ENCODE data around the gene HLCS.
"Not testable (repeated sequence)": the region's sequence is repeated elsewhere in the genome, so short reads cannot be mapped to it uniquely, and the experiment has no call there.

Gene HLCS

GRCh38 chr21:36845790-36846189 lies 120.7 kb downstream of the HLCS start:
- no peak for DNase-seq

GRCh38 chr21:36845070-36845469 lies 121.4 kb downstream of the HLCS start:
- no peak for DNase-seq

GRCh38 chr21:36841866-36842265 lies 124.6 kb downstream of the HLCS start:
- DNase-seq: no peak

GRCh38 chr21:36839735-36840134 lies 126.7 kb downstream of the HLCS start:
- DNase-seq: no peak

GRCh38 chr21:36839123-36839522 lies 127.3 kb downstream of the HLCS start:
- DNase-seq: no peak

- DNase-seq: no peak
Measured at GRCh38 chr21:36835383-36835795, 131.1 kb downstream of the HLCS start.

- DNase-seq: no peak
Measured at GRCh38 chr21:36834192-36834591, 132.3 kb downstream of the HLCS start.

- DNase-seq: no peak
Measured at GRCh38 chr21:36830100-36830499, 136.4 kb downstream of the HLCS start.

GRCh38 chr21:36828891-36829515 lies 137.5 kb downstream of the HLCS start:
- DNase-seq: no peak

GRCh38 chr21:36828208-36828607 lies 138.3 kb downstream of the HLCS start:
- DNase-seq: no peak

- no peak for DNase-seq
Measured at GRCh38 chr21:36825658-36826057, 140.8 kb downstream of the HLCS start.

GRCh38 chr21:36821032-36821299 lies 145.5 kb downstream of the HLCS start:
- no peak for DNase-seq

- DNase-seq: no peak
Measured at GRCh38 chr21:36820176-36821031, 146.1 kb downstream of the HLCS start.

GRCh38 chr21:36817732-36818450 lies 148.6 kb downstream of the HLCS start:
- no peak for DNase-seq

- no peak for DNase-seq
Measured at GRCh38 chr21:36816561-36817130, 149.8 kb downstream of the HLCS start.

- DNase-seq: not testable (repeated sequence)
Measured at GRCh38 chr21:36816026-36816425, 150.4 kb downstream of the HLCS start.

- no peak for DNase-seq
Measured at GRCh38 chr21:36815284-36815683, 151.2 kb downstream of the HLCS start.

- DNase-seq: no peak
Measured at GRCh38 chr21:36813052-36813451, 153.4 kb downstream of the HLCS start.

GRCh38 chr21:36811762-36812161 lies 154.7 kb downstream of the HLCS start:
- no peak for DNase-seq

- DNase-seq: no peak
Measured at GRCh38 chr21:36810443-36810842, 156.0 kb downstream of the HLCS start.

- no peak for DNase-seq
Measured at GRCh38 chr21:36807422-36807928, 159.0 kb downstream of the HLCS start.

- DNase-seq: no peak
Measured at GRCh38 chr21:36806103-36806502, 160.4 kb downstream of the HLCS start.

GRCh38 chr21:36804874-36805611 lies 161.4 kb downstream of the HLCS start:
- no peak for DNase-seq
